AG04449 (cell line): ENCODE data around the gene LMO4.

Source experiments
- CTCF ChIA-PET: fragments of 350-600 bp; formaldehyde crosslinking; extraction: SDS; loops from one replicate; lab custom pipeline; 2021; ENCODE audit warnings: antibody characterized with exemption; lab: Yijun Ruan, JAX
- POLR2A ChIA-PET: fragments of 400-600, 350-600 bp; formaldehyde crosslinking; extraction: SDS; loops from one replicate; lab custom pipeline; 2020; ENCODE audit warnings: antibody characterized with exemption, inconsistent platforms; lab: Yijun Ruan, JAX
- DNase-seq: peaks from one replicate; pipeline ENCODE4 v3.0.0-alpha.2; 2010; ENCODE audit warnings: low read depth, low spot score
- H3K4me3 ChIP-seq: 2 replicates; pipeline ENCODE4 v1.5.1; 2011; ENCODE audit warnings: low read depth, mild to moderate bottlenecking, control low read depth, low read length
- CTCF ChIP-seq: IDR thresholded peaks from one replicate; pipeline ENCODE4 v1.5.1; 2011; ENCODE audit warnings: mild to moderate bottlenecking, moderate library complexity, low read length, control low read depth, inconsistent platforms; ENCODE audit not compliant: insufficient read depth; ENCODE audit errors: missing control alignments

The LMO4 gene, protein sequence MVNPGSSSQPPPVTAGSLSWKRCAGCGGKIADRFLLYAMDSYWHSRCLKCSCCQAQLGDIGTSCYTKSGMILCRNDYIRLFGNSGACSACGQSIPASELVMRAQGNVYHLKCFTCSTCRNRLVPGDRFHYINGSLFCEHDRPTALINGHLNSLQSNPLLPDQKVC

DNA sequence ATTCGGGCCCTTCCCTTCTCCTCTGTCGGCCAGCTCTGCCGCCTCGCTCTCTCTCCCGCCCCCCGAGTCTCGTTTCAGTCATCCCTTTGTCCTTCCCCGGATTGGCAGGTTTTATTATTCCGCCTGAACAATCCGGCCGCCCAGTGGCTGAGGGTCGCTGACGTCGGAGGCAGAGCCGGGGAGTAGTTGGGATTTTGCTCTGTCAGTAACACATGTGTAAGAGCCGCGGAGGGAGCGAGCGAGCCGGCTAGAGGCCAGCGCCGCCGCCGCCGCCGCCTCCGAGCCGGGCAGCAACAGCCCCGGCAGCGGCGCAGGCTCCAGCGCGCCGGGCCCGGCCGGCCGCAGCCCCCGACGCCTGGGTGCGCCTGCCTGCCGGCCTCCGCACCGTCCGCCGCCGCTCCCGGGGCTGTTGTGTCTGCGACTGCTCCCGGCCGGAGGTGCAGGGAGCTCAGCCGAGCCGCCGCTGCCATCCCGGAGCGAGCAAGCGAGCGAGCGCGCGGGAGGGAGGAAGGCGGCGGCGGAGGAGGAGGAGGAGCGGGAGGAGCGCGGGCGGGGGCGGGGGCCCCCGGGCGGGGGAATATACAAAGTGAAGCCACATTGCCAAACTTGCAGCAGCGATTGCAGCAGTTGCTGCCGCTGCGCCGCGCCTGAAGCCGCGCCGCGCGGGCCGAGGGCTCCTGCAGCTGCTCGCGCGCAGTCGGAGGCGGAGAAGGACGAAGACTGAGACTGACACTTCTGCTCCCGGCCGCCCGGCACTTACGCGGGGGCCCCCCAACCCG lies at the start of gene LMO4:
Gene LMO4, plus strand, starts transcription at position 609 of the 779 bp plus-strand sequence. CDS start 3,136 bp downstream, outside the sequence.
- DNase-seq, result peak; percentile 89
- POLR2A ChIA-PET, result interaction anchor here (0.6 to 1.4 kb wide), 6 partner anchors 12 to 640 kb away, joined by 3 to 6 read pairs (median 3); no protein-coding TSS in a partner anchor
- CTCF ChIA-PET, result interaction anchor here (1.0 to 3.9 kb wide), 6 partner anchors 11 to 1222 kb away, joined by 3 to 37 read pairs (median 3); no protein-coding TSS in a partner anchor
- H3K4me3 ChIP-seq, result peak within 1 kb of the TSS; percentile 71
- TF ChIP-seq CTCF, result no peak

DNA sequence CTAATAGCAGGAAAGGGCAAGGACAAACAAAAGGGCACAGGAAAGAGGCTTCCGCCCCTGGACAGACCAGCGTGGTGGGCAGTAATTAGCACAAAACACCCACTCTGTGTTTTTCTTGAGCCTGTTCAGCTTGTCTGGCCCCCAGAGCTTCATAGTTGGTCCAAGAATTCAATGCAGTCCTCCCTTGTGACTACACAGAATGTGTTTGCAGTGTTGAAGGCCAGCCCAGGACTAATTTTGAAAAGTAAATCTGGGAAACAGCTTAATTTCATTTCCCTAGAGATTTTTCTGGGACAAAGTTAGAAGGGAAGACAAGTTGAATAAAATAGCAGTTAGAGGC lies 49.2 kb upstream of the LMO4 start:
- POLR2A ChIA-PET, result interaction anchor here (0.6 to 0.7 kb wide), 2 partner anchors 49 to 706 kb away, joined by 3 to 4 read pairs; no protein-coding TSS in a partner anchor
- CTCF ChIA-PET, result interaction anchor here (0.6 to 3.1 kb wide), 5 partner anchors 9 to 1023 kb away, joined by 3 to 23 read pairs (median 4); no protein-coding TSS in a partner anchor
- no peak overlapping the region for H3K4me3 ChIP-seq
- no peak for TF ChIP-seq CTCF
- DNase-seq, result no peak

DNA sequence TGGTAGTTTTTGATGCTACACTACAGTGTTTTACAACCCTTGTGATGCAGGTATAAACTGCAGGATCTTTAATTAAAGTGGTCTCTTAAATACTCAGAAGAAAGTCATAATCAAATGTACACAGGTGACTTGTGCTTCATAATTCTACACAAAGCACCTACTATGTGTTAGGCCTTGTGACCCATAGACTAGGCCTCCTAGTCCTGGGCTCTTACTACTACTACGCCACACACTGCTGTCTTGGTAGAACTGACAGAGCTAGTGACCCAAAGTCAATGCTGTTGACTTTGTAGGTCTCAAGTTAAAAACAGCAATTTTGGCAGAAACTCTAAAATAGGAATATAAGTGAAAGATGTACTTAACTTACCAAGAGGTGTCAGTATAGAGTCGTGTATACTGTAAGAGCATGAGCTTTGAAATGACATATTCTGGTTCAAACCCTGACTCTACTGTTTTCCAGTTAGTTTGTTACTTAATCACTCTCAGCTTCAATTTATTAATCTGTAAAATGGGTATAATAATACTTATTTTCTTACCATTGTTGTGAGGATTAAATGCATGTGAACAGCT lies 48.6 kb upstream of the LMO4 start:
- DNase-seq, result no peak
- ChIA-PET POLR2A (interaction anchor here (0.6 to 0.7 kb wide), 2 partner anchors 48 to 534 kb away, joined by 3 read pairs; no protein-coding TSS in a partner anchor), CTCF (interaction anchor here (1.1 to 3.1 kb wide), 4 partner anchors 9 to 1022 kb away, joined by 3 to 23 read pairs (median 6); no protein-coding TSS in a partner anchor)
- no peak overlapping the region for H3K4me3 ChIP-seq
- no peak for TF ChIP-seq CTCF

- no peak overlapping the region for H3K4me3 ChIP-seq
- DNase-seq, result no peak
- POLR2A ChIA-PET, result interaction anchor here (0.6 kb wide), 1 partner anchor 129 kb away, joined by 4 read pairs; no protein-coding TSS in a partner anchor
- CTCF ChIA-PET, result interaction anchor here (1.2 to 2.7 kb wide), 2 partner anchors 8 to 132 kb away, joined by 3 to 18 read pairs; no protein-coding TSS in a partner anchor
- no peak for TF ChIP-seq CTCF
Measured at GRCh38 chr1:87284456-87285240, 44.0 kb upstream of the LMO4 start.

GRCh38 chr1:87291107-87291506 lies 37.6 kb upstream of the LMO4 start:
- TF ChIP-seq CTCF, result no peak
- peak; percentile 63 for DNase-seq
- H3K4me3 ChIP-seq, result no peak overlapping the region
- CTCF ChIA-PET, result interaction anchor here (2.9 to 4.7 kb wide), 3 partner anchors 13 to 1012 kb away, joined by 15 to 37 read pairs (median 32); no protein-coding TSS in a partner anchor
- POLR2A ChIA-PET, result no interaction called here
